Activated T-cell treated with anti-CD3 and anti-CD28 coated beads, Interleukin-2, amount 50 U/mL, for 4 hours (primary cell): ENCODE results near the gene MSH4. TPM values are rescaled to one million over a fixed set of nuclear protein-coding genes. Genes with fewer than 3 reads are reported as not detected.
"Not testable (repeated sequence)": the region's sequence is repeated elsewhere in the genome, so short reads cannot be mapped to it uniquely, and the experiment has no call there.

Experiments
- ATAC-seq, 2 donors: fragments of 200-7000 bp; cut with Tn5 transposase; one replicate each; pipeline ENCODE4 v1.10.0; 2021
- DNase-seq: peaks from one replicate; pipeline ENCODE4 v3.0.0-alpha.2; 2020
- H3K27me3 Mint-ChIP-seq: one replicate; pipeline ENCODE4 v1.8.0; 2021; ENCODE audit warnings: low read depth, mixed read lengths
- H3K36me3 Mint-ChIP-seq: one replicate; pipeline ENCODE4 v1.8.0; 2022; ENCODE audit warnings: mixed read lengths; ENCODE audit not compliant: insufficient read depth
- H3K4me1 Mint-ChIP-seq: one replicate; pipeline ENCODE4 v1.8.0; 2021; ENCODE audit warnings: low read depth, mixed read lengths
- H3K4me3 Mint-ChIP-seq: one replicate; pipeline ENCODE4 v1.8.0; 2021; ENCODE audit warnings: mild to moderate bottlenecking, moderate library complexity, mixed read lengths
- H3K9me3 Mint-ChIP-seq: one replicate; pipeline ENCODE4 v1.8.0; 2021; ENCODE audit warnings: mixed read lengths
- total RNA-seq, 3 donors: library from RNA; stranded (reverse); gene quantifications; one replicate each; pipeline ENCODE4 v1.2.1, GENCODE V29; 2021

Gene MSH4
- under 1 TPM; 0.28 to 0.45 (median 0.41) TPM for total RNA-seq

DNA sequence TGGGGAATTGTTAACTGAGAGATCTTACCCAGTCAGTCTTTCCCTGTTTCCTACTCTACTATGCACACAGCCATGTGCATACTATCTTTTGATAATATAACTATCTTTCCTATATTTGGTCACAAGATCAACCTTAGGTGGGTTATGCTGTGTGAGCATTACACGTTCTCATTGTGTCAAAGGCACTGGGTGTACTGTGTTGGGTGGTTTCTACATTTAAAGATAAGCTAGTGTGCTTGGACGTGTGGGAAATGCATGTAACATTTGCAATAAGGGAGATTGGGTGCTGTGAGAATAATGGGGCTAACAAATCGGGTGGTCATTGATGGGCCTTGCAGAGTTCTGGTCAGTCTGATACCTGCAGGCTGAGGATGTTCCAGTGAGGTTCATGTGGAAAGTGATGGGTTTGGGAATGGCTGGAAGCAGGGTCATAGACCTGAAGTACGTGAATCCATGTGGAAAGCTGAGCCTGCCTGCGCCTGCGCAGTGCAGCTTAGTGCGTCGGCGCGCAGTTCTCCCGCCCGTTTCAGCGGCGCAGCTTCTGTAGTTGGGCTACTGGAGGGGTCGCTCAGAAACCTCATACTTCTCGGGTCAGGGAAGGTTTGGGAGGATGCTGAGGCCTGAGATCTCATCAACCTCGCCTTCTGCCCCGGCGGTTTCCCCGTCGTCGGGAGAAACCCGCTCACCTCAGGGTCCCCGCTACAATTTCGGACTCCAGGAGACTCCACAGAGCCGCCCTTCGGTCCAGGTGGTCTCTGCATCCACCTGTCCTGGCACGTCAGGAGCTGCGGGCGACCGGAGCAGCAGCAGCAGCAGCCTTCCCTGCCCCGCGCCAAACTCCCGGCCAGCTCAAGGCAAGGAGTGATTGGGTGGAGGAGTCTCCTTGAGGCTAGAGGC is at the start of gene MSH4:
TSS of gene MSH4 (plus strand) at position 507 of the 897 bp plus-strand sequence. CDS start at position 611, 104 bp downstream.
- H3K36me3 Mint-ChIP-seq = peaks cover 40% of the 10 kb centered on the region
- peak; percentile 30 to 35 for ATAC-seq
- DNase-seq = no peak
- no peaks in the 10 kb centered on the region for H3K27me3 Mint-ChIP-seq
- no peaks in the 10 kb centered on the region for H3K9me3 Mint-ChIP-seq
- peak within 1 kb of the TSS; percentile 26 for H3K4me3 Mint-ChIP-seq
- peaks cover 9% of the 10 kb centered on the region for H3K4me1 Mint-ChIP-seq

DNA sequence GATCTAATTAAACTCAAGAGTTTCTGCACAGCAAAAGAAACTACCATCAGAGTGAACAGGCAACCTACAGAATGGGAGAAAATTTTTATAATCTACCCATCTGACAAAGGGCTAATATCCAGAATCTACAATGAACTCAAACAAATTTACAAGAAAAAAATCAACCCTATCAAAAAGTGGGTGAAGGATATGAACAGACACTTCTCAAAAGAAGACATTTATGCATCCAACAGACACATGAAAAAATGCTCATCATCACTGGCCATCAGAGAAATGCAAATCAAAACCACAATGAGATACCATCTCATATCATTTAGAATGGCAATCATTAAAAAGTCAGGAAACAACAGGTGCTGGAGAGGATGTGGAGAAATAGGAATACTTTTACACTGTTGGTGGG is 39.5 kb upstream of the MSH4 start:
- H3K9me3 Mint-ChIP-seq = not testable (repeated sequence)

DNA sequence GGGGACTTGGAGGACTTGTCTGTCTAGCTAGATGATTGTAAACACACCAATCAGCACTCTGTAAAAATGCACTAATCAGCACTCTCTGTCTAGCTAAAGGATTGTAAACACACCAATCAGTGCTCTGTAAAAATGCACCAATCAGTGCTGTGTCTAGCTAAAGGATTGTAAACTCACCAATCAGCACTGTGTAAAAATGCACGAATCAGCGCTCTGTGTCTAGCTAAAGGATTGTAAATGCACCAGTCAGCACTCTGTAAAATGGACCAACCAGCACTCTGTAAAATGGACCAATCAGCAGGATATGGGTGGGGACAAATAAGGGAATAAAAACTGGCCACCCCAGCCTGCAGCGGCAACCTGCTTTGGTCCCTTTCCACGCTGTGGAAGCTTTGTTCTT is 38.1 kb upstream of the MSH4 start:
- H3K36me3 Mint-ChIP-seq = peaks cover 38% of the 10 kb centered on the region
- not testable (repeated sequence) for H3K4me1 Mint-ChIP-seq, ATAC-seq, H3K4me3 Mint-ChIP-seq, H3K27me3 Mint-ChIP-seq, DNase-seq, H3K9me3 Mint-ChIP-seq

More for the DNA sequence above, 39.5 kb upstream of the MSH4 start:
- H3K36me3 Mint-ChIP-seq = peaks cover 51% of the 10 kb centered on the region
- H3K4me3 Mint-ChIP-seq, ATAC-seq, H3K27me3 Mint-ChIP-seq, DNase-seq, H3K4me1 Mint-ChIP-seq: not testable (repeated sequence)

DNA sequence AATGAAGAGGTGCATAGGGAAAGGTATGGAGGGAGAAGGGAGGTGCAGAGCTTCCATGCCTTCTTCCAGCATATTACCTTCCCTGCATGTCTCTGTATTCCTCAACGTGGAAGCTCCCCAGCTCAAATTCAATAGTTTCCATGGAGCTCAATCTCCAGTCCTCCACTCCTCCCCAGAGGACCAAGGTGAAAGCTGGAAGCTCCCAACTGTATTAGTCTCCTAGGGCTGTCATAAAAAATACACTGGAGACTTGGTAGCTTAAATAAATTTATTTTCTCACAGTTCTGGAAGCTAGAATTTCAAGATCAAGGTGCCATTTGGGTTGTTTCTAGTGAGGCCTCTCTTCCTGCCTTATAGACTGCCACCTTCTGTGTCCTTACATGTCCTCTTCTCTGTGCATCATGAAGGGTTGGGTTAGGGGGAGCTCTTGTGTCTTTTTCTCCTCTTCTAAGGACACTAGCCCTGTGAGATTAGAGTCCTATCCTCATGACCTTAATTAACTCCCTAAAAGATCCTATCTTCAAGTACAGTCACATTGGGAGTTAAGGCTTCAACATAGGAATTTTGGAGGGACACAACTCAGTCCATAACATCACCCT is 32.5 kb upstream of the MSH4 start:
- no peak overlapping the region for H3K4me3 Mint-ChIP-seq
- ATAC-seq = no peak
- no peak for DNase-seq
- no peaks in the 10 kb centered on the region for H3K9me3 Mint-ChIP-seq
- peaks cover 6% of the 10 kb centered on the region for H3K36me3 Mint-ChIP-seq
- no peaks in the 10 kb centered on the region for H3K4me1 Mint-ChIP-seq
- no peaks in the 10 kb centered on the region for H3K27me3 Mint-ChIP-seq

DNA sequence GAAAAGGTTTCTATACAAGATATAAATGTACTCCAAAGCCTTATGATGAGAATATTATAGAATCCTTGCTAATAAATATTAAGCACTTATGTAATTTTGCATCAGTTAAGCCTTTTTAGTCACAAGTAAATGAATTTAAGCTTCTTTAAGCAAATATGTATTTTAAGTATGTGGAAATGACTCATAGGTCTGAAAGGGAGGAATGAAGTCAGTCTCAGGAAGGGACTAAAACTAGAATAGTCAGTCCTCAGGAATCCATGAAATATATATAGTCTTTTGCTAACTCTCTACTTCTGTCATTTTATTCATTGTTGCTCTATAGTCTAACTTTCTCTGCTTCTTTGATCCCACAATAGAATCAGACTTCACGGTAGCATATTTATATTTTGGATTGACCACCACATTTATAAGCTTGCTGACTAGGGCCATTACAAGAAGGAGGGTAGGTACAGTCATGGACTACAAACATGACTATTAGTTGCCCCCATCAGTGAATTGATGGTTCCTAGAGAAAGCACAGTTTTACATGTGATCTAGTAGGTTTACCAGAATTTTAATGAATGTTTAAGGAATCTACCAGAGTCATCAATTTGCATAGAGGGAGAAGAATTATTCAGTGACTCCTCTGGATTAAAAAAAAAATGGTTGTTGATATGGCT is 30.9 kb upstream of the MSH4 start:
- Mint-ChIP-seq H3K4me3 (no peak overlapping the region), H3K4me1 (no peaks in the 10 kb centered on the region), H3K36me3 (peaks cover 3% of the 10 kb centered on the region), H3K27me3 (no peaks in the 10 kb centered on the region), H3K9me3 (no peaks in the 10 kb centered on the region)
- DNase-seq (no peak), ATAC-seq (no peak)

DNA sequence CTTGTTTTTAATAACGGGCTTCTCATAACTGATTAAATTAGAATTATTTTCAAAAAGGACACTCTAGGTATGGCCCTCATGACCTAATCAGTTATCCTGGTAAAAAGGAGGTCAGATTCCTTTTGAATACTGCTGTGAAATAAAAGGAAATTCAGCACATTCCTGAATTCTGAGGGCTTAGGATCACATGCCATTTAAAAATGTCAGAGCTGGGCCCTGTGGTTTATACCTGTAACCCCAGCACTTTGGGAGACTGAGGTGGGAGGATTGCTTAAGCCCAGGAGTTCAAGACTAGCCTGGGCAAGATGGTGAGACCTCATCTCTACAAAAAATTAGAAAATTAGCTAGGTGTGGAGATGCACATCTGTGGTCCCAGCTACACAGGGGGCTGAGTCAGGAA is 28.7 kb upstream of the MSH4 start:
- DNase-seq = no peak
- H3K9me3 Mint-ChIP-seq = no peaks in the 10 kb centered on the region
- H3K4me1 Mint-ChIP-seq = no peaks in the 10 kb centered on the region
- no peak for ATAC-seq
- H3K4me3 Mint-ChIP-seq = no peak overlapping the region
- H3K27me3 Mint-ChIP-seq = peaks cover 2% of the 10 kb centered on the region
- H3K36me3 Mint-ChIP-seq = no peaks in the 10 kb centered on the region

DNA sequence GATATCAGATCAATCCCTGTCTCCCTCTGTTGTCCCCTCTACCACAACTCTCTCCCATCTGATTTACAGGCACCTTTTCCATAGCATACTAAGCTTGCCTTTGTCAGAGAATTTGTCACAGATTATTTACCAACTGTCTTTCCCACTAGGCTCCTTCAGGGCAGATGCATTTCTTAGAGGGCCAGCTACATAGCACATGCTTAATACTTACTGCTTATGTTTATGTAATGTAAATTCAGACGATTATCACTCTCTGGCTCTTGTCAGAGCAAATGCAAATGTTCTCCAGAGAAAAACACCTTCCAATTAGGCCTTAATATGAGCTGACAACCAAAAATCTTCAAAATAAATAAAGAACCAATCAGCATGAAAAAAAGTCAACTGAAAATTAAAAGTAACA is 25.9 kb upstream of the MSH4 start:
- DNase-seq (no peak), ATAC-seq (no peak)
- H3K4me1 Mint-ChIP-seq = no peaks in the 10 kb centered on the region
- no peaks in the 10 kb centered on the region for H3K9me3 Mint-ChIP-seq
- H3K27me3 Mint-ChIP-seq = peaks cover 10% of the 10 kb centered on the region
- H3K4me3 Mint-ChIP-seq = no peak overlapping the region
- H3K36me3 Mint-ChIP-seq = peaks cover 2% of the 10 kb centered on the region

DNA sequence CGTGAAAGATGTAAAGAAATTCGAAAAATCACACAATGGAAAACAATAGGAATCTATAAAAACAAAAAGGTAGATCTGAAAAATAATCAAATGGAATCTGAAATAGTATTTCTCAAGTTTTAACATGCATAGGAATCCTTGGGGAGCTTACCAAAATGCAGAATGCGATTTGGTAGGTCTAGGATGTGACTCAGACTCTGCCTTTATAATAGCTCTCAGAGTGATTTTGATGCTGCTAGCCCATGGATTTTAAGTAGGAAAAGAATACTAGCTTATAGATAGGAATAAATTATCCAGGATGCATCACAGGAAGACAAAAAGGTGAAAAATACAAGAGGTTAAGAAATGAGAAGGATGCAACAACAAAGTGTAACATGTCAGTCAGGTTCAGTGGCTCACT is 24.7 kb upstream of the MSH4 start:
- Mint-ChIP-seq H3K27me3 (peaks cover 10% of the 10 kb centered on the region), H3K9me3 (no peaks in the 10 kb centered on the region), H3K4me3 (no peak overlapping the region), H3K36me3 (peaks cover 2% of the 10 kb centered on the region), H3K4me1 (no peaks in the 10 kb centered on the region)
- ATAC-seq (no peak), DNase-seq (no peak)

DNA sequence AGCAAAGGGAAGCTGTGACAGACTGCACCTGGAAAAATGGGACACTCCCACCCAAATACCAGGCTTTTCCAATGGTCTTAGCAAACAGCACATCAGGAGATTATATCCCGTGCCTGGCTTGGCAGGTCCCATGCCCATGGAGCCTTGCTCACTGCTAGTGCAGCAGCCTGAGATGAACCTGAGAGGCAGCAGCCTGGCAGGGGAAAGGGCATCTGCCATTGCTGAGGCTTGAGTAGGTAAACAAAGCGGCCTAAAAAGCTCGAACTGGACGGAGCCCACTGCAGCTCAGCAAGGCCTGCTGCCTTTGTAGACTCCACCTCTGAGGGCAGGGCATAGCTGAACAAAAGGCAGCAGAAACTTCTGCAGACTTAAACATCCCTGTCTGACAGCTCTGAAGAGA is 18.9 kb upstream of the MSH4 start:
- not testable (repeated sequence) for H3K36me3 Mint-ChIP-seq, DNase-seq, H3K4me1 Mint-ChIP-seq, ATAC-seq, H3K9me3 Mint-ChIP-seq, H3K4me3 Mint-ChIP-seq
- peaks cover 19% of the 10 kb centered on the region for H3K27me3 Mint-ChIP-seq

DNA sequence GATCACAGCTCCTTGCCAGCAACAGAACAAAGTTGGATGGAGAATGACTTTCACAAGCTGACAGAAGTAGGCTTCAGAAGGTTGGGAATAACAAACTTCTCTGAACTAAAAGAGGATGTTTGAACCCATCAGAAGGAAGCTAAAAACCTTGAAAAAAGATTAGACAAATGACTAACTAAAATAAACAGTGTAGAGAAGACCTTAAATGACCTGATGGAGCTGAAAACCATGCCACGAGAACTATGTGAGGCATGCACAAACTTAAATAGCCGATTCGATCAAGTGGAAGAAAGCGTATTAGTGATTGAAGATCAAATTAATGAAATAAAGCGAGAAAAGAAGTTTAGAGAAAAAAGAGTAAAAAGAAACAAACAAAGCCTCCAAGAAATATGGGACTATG is 18.0 kb upstream of the MSH4 start:
- not testable (repeated sequence) for H3K4me1 Mint-ChIP-seq, ATAC-seq, H3K36me3 Mint-ChIP-seq, DNase-seq, H3K4me3 Mint-ChIP-seq, H3K9me3 Mint-ChIP-seq
- peaks cover 19% of the 10 kb centered on the region for H3K27me3 Mint-ChIP-seq

DNA sequence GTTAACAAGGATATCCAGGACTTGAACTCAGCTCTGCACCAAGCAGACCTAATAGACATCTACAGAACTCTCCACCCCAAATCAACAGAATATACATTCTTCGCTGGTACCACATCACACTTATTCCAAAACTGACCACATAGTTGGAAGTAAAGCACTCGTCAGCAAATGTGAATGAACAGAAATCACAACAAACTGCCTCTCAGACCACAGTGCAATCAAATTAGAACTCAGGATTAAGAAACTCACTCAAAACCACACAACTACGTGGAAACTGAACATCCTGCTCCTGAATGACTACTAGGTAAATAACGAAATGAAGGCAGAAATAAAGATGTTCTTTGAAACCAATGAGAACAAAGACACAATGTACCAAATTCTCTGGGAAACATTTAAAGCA is 16.5 kb upstream of the MSH4 start:
- ATAC-seq, H3K4me1 Mint-ChIP-seq, H3K9me3 Mint-ChIP-seq, H3K36me3 Mint-ChIP-seq, H3K4me3 Mint-ChIP-seq, DNase-seq: not testable (repeated sequence)
- H3K27me3 Mint-ChIP-seq = peaks cover 14% of the 10 kb centered on the region

DNA sequence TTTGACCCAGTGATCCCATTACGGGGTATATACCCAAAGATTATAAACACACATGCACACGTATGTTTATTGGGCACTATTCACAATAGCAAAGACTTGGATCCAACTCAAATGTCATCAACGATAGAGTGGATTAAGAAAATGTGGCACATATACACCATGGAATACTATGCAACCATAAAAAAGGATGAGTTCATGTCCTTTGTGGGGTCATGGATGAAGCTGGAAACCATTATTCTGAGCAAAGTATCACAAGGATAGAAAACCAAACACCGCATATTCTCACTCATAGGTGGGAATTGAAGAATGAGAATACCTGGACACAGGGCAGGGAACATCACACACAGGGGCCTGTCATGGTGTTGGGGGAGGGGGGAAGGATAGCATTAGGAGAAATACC is 12.8 kb upstream of the MSH4 start:
- H3K27me3 Mint-ChIP-seq, DNase-seq, ATAC-seq, H3K4me3 Mint-ChIP-seq, H3K9me3 Mint-ChIP-seq: not testable (repeated sequence)
- H3K36me3 Mint-ChIP-seq = peaks cover 24% of the 10 kb centered on the region
- H3K4me1 Mint-ChIP-seq = peaks cover 13% of the 10 kb centered on the region

DNA sequence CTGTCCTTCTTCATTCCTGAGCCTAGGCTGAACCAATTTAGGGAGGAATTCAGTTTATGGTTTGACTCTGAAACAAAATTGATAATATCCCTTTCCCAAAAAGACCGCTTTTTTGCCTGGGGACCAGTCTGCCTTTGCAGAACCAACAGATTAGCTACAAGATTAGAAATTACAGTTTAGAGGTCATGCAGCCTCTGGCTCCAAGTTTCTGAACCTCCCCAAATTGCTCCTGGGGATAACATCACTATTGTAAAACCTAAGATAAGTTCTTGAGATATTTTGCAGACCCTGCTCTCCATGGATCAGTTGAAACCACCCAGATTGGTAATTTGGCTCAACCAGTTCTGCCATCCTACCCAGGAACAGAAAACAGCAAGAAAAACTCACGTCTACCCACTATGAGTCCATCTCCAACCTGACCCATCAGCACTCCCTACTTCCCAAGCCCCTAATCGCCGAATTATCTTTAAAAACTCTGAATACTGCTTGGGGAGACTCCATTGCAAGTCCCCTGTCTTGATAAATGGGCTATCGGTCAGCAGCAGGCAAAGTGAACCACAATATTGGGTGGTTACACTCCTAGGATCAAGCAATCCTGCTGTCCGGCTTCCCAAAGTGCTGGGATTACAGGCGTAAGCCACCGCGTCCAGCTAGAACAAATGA is 11.2 kb upstream of the MSH4 start:
- Mint-ChIP-seq H3K4me3 (peak overlapping the region; percentile 96), H3K9me3 (no peaks in the 10 kb centered on the region), H3K4me1 (peaks cover 26% of the 10 kb centered on the region), H3K36me3 (peaks cover 38% of the 10 kb centered on the region), H3K27me3 (peaks cover under 1% of the 10 kb centered on the region)
- peak; percentile 7 to 14 for ATAC-seq
- DNase-seq = no peak
